ENCODE data around the gene PIEZO2.

DNA sequence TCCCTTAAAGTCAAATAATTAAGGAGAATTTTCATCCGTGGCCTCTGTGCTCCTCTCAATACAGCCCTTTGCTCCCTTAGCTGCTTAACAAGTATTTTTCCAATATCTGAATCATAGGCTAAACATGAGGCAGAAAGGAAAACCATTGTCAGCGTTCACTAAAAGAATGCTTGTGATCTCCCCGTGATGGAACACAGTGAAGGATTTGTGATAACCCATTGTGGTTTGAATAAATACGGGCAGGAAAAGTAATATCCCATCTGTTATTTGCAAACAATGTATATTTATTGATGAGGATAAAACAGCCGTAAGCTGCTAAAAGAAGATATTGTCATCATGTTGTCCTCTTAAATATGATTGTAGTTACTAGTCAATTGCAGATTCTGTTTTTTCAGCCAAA, 365.4 kb downstream of the PIEZO2 start:
- TF ChIP-seq ZFP3 (CRISPR knock-in tag; IDR thresholded peaks at IDR 0.05) (no peak), RARB (CRISPR knock-in tag; IDR thresholded peaks at IDR 0.05) (no peak), ZNF565 (CRISPR knock-in tag; conservative IDR thresholded peaks at IDR 0.05; ENCODE audit: low read depth) (no peak), GLIS3 (CRISPR knock-in tag; IDR thresholded peaks at IDR 0.05) (no peak), ZC3H10 (CRISPR knock-in tag; IDR thresholded peaks at IDR 0.05) (no peak)
- TF ChIP-seq, protein P1, sequence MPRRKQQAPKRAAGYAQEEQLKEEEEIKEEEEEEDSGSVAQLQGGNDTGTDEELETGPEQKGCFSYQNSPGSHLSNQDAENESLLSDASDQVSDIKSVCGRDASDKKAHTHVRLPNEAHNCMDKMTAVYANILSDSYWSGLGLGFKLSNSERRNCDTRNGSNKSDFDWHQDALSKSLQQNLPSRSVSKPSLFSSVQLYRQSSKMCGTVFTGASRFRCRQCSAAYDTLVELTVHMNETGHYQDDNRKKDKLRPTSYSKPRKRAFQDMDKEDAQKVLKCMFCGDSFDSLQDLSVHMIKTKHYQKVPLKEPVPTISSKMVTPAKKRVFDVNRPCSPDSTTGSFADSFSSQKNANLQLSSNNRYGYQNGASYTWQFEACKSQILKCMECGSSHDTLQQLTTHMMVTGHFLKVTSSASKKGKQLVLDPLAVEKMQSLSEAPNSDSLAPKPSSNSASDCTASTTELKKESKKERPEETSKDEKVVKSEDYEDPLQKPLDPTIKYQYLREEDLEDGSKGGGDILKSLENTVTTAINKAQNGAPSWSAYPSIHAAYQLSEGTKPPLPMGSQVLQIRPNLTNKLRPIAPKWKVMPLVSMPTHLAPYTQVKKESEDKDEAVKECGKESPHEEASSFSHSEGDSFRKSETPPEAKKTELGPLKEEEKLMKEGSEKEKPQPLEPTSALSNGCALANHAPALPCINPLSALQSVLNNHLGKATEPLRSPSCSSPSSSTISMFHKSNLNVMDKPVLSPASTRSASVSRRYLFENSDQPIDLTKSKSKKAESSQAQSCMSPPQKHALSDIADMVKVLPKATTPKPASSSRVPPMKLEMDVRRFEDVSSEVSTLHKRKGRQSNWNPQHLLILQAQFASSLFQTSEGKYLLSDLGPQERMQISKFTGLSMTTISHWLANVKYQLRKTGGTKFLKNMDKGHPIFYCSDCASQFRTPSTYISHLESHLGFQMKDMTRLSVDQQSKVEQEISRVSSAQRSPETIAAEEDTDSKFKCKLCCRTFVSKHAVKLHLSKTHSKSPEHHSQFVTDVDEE (CRISPR knock-in tag; IDR thresholded peaks at IDR 0.05), result no peak
- TF ChIP-seq, protein P2, sequence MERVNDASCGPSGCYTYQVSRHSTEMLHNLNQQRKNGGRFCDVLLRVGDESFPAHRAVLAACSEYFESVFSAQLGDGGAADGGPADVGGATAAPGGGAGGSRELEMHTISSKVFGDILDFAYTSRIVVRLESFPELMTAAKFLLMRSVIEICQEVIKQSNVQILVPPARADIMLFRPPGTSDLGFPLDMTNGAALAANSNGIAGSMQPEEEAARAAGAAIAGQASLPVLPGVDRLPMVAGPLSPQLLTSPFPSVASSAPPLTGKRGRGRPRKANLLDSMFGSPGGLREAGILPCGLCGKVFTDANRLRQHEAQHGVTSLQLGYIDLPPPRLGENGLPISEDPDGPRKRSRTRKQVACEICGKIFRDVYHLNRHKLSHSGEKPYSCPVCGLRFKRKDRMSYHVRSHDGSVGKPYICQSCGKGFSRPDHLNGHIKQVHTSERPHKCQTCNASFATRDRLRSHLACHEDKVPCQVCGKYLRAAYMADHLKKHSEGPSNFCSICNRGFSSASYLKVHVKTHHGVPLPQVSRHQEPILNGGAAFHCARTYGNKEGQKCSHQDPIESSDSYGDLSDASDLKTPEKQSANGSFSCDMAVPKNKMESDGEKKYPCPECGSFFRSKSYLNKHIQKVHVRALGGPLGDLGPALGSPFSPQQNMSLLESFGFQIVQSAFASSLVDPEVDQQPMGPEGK (CRISPR knock-in tag; IDR thresholded peaks at IDR 0.05; ENCODE audit: borderline replicate concordance), result no peak

Measured in SK-N-SH treated with all-trans-retinoic acid at 6 μM for 48 hours (cell line).